ENCODE results near the gene FAM3B.

The FAM3B gene

GRCh38 chr21:41364308-41364707, 47.7 kb downstream of the FAM3B start:
- Histone ChIP-seq H3K27me3 (ENCODE audit: insufficient read depth, poor library complexity, severe bottlenecking) (no peaks in the 10 kb centered on the region), H3K4me3 (replicated peaks; ENCODE audit: insufficient read depth, low read length) (no peak overlapping the region), H3K27ac (replicated peaks) (no peak overlapping the region)
- TF ChIP-seq GABPA (IDR thresholded peaks at IDR 0.05; ENCODE audit: low read depth) (no peak), POLR2AphosphoS5 (IDR thresholded peaks at IDR 0.05; ENCODE audit: low read depth) (no peak), SPI1 (IDR thresholded peaks at IDR 0.05; ENCODE audit: borderline replicate concordance, low read depth) (no peak), REST (IDR thresholded peaks at IDR 0.05; ENCODE audit: insufficient replicate concordance, low read depth) (no peak), CTCF (IDR thresholded peaks at IDR 0.05; ENCODE audit: insufficient read depth, low read length) (no peak)
- no peak for DNase-seq (ENCODE audit: low read depth in 1 of 2, low spot score in 1 of 2)

- Histone ChIP-seq H3K27ac (replicated peaks) (no peak overlapping the region; the same call in 1 of the 2 replicates), H3K27me3 (ENCODE audit: insufficient read depth, poor library complexity, severe bottlenecking) (no peaks in the 10 kb centered on the region), H3K4me3 (replicated peaks; ENCODE audit: insufficient read depth, low read length) (no peak overlapping the region)
- no peak for DNase-seq (ENCODE audit: low read depth in 1 of 2, low spot score in 1 of 2)
- no peak for TF ChIP-seq GABPA (IDR thresholded peaks at IDR 0.05; ENCODE audit: low read depth)
- TF ChIP-seq CTCF (IDR thresholded peaks at IDR 0.05; ENCODE audit: insufficient read depth, low read length), result no peak
- no peak for TF ChIP-seq POLR2AphosphoS5 (IDR thresholded peaks at IDR 0.05; ENCODE audit: low read depth)
- no peak for TF ChIP-seq SPI1 (IDR thresholded peaks at IDR 0.05; ENCODE audit: borderline replicate concordance, low read depth)
- no peak for TF ChIP-seq REST (IDR thresholded peaks at IDR 0.05; ENCODE audit: insufficient replicate concordance, low read depth)
Measured at GRCh38 chr21:41365377-41366107, 48.9 kb downstream of the FAM3B start.

- H3K27ac ChIP-seq (replicated peaks), result peak overlapping the region; percentile 70
- no peak overlapping the region for H3K4me3 ChIP-seq (replicated peaks; ENCODE audit: insufficient read depth, low read length)
- no peaks in the 10 kb centered on the region for H3K27me3 ChIP-seq (ENCODE audit: insufficient read depth, poor library complexity, severe bottlenecking)
- DNase-seq (ENCODE audit: low read depth in 1 of 2, low spot score in 1 of 2), result peak; percentile 96 to 97
- TF ChIP-seq REST (IDR thresholded peaks at IDR 0.05; ENCODE audit: insufficient replicate concordance, low read depth) (peak; percentile 26), GABPA (IDR thresholded peaks at IDR 0.05; ENCODE audit: low read depth) (peak; percentile 83), CTCF (IDR thresholded peaks at IDR 0.05; ENCODE audit: insufficient read depth, low read length) (no peak), POLR2AphosphoS5 (IDR thresholded peaks at IDR 0.05; ENCODE audit: low read depth) (peak; percentile 70), SPI1 (IDR thresholded peaks at IDR 0.05; ENCODE audit: borderline replicate concordance, low read depth) (no peak)
Measured at GRCh38 chr21:41366522-41367151, 50.0 kb downstream of the FAM3B start.
